GM23248 (cell line): ENCODE measurements around the gene MACROD2.

Experiments used
- EZH2 ChIP-seq: fragments of 200-600 bp; sonication (generic); IDR thresholded peaks from 2 replicates; pipeline ENCODE4 v1.6.1; 2018; ENCODE audit warnings: antibody characterized with exemption, mild to moderate bottlenecking; ENCODE audit not compliant: insufficient read depth, poor library complexity, severe bottlenecking
- EZH2phosphoT487 ChIP-seq: fragments of 200-600 bp; sonication (generic); IDR thresholded peaks from 2 replicates; pipeline ENCODE4 v1.6.1; 2018; ENCODE audit warnings: antibody characterized with exemption, moderate library complexity, mild to moderate bottlenecking, low read depth; ENCODE audit not compliant: insufficient read depth

DNA sequence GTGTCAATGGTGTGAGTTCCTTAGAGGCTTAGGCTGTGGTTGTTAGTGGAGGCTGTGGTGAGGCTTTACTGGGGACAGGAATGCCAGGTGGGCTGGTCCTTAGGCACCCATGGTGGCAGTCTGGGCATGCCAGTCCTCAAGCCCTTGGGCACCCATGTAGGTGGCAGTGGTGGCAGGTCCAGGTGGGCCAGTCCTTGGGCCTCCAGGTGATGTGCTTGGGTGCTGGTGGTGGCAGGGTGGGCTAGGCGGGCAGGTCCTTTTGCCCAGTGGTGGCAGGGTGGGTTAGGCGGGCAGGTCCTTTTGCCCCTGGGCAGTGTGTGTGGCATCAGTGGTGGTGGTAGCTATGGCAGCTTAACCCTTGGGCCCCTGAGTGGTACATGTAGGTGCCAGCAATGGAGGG, 208.3 kb downstream of the MACROD2 start:
- TF ChIP-seq EZH2 (no peak), EZH2phosphoT487 (no peak)
